ENCODE measurements around the gene COL6A2. TPM values are rescaled to one million over a fixed set of nuclear protein-coding genes. Genes with fewer than 3 reads are reported as not detected.
"Not testable (repeated sequence)": the region's sequence is repeated elsewhere in the genome, so short reads cannot be mapped to it uniquely, and the experiment has no call there.

COL6A2 gene
- total RNA-seq, 2 donors from 2014 or later = 0.88 to 4.2 TPM

- Mint-ChIP-seq H3K36me3 (peaks cover 24% of the 10 kb centered on the region), H3K4me1 (ENCODE audit: low read depth in 2 of 2) (peaks cover 5 to 11% of the 10 kb centered on the region in 2 donors), H3K4me3 (no peak overlapping the region), H3K9me3 (peaks cover 9% of the 10 kb centered on the region), H3K27me3 (peaks cover 37 to 59% of the 10 kb centered on the region in 2 donors), H3K27ac (no peak overlapping the region)
- ATAC-seq (no peak), DNase-seq (ENCODE audit: low spot score) (no peak)
Measured at GRCh38 chr21:46099476-46099875, 1.6 kb downstream of the COL6A2 start.

DNA sequence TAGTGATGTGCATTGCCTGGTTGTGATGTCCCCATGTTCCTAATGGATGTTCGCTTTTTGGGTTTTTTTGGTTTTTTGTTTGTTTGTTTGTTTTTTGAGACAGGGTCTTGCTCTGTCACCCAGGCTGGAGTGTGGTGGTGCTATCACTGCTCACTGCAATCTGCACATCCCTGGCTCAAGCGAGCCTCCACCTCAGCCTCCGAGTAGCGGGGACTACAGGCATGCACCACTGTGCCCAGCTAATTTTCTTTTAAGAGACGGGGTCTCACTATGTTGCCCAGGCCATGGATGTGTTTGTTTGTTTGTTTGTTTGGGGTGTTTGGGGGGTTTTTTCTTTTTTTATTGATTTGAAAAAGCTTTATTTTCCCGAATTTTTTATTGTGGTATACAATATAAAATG is 2.1 kb downstream of the COL6A2 start:
- H3K4me3 Mint-ChIP-seq = no peak overlapping the region
- H3K27ac Mint-ChIP-seq = no peak overlapping the region

DNA sequence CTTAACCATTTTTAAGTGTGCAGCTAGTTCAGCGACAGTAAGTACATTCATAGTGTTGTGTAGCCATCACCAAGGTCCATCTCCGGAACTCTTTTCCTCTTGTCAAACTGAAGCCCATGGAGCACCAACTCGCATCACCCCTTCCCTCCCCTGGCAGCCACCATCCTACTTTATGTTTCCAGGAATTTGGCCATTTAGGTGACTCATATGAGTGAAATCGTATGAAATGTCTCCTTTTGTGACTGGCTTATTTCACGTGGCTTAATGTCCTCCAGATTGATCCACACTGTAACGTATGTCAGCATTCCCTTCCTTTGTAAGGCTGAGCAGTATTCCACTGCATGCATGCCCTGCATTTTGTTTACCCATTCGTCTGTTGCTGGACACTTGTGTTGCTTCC is 2.5 kb downstream of the COL6A2 start:
- H3K27me3 Mint-ChIP-seq = peaks cover 36 to 62% of the 10 kb centered on the region in 2 donors
- H3K4me3 Mint-ChIP-seq = peak overlapping the region; percentile 54
- peaks cover 26% of the 10 kb centered on the region for H3K36me3 Mint-ChIP-seq
- peaks cover 5 to 11% of the 10 kb centered on the region in 2 donors for H3K4me1 Mint-ChIP-seq (ENCODE audit: low read depth in 2 of 2)
- no peak for ATAC-seq
- peaks cover 9% of the 10 kb centered on the region for H3K9me3 Mint-ChIP-seq
- DNase-seq (ENCODE audit: low spot score) = peak; percentile 54
- no peak overlapping the region for H3K27ac Mint-ChIP-seq

More for the DNA sequence above, 2.1 kb downstream of the COL6A2 start:
- H3K4me1 Mint-ChIP-seq (ENCODE audit: low read depth in 2 of 2) = peaks cover 5 to 11% of the 10 kb centered on the region in 2 donors
- no peak for DNase-seq (ENCODE audit: low spot score)
- H3K27me3 Mint-ChIP-seq = peaks cover 38 to 62% of the 10 kb centered on the region in 2 donors
- H3K9me3 Mint-ChIP-seq = peaks cover 9% of the 10 kb centered on the region
- peaks cover 26% of the 10 kb centered on the region for H3K36me3 Mint-ChIP-seq
- no peak for ATAC-seq

- peaks cover 5 to 11% of the 10 kb centered on the region in 2 donors for H3K4me1 Mint-ChIP-seq (ENCODE audit: low read depth in 2 of 2)
- H3K4me3 Mint-ChIP-seq = peak overlapping the region; percentile 54
- H3K36me3 Mint-ChIP-seq = peaks cover 26% of the 10 kb centered on the region
- peaks cover 37 to 62% of the 10 kb centered on the region in 2 donors for H3K27me3 Mint-ChIP-seq
- H3K9me3 Mint-ChIP-seq = peaks cover 9% of the 10 kb centered on the region
- no peak for ATAC-seq
- no peak overlapping the region for H3K27ac Mint-ChIP-seq
- peak; percentile 34 for DNase-seq (ENCODE audit: low spot score)
Measured at GRCh38 chr21:46100906-46101305, 3.0 kb downstream of the COL6A2 start.

DNA sequence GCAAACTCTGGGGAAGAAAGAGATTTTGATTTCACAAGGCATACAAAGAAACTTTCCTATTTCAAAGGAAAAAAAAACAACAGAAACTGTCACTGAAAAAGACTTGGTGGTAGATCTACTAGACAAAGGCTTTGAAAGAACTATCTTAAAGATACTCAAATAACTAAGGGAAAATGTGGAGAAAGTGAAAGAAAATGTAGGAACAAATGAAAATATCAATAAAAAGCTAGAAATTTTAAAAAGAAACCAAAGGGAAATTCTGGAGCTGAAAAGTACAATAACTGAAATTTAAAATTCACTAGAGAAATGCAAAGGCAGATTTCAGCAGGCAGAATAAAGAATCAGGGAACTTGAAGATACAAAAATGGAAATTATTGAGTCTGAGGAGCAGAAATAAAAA is 6.2 kb downstream of the COL6A2 start:
- Mint-ChIP-seq H3K27me3 (peaks cover 43 to 67% of the 10 kb centered on the region in 2 donors), H3K36me3 (peaks cover 32% of the 10 kb centered on the region), H3K27ac (no peak overlapping the region)

GRCh38 chr21:46107376-46107775 is 9.5 kb downstream of the COL6A2 start:
- not testable (repeated sequence) for H3K4me3 Mint-ChIP-seq; ATAC-seq; DNase-seq (ENCODE audit: low spot score); H3K27ac Mint-ChIP-seq; H3K4me1 Mint-ChIP-seq (ENCODE audit: low read depth in 2 of 2)
- H3K36me3 Mint-ChIP-seq = peaks cover 29% of the 10 kb centered on the region
- H3K27me3 Mint-ChIP-seq = peaks cover 29 to 40% of the 10 kb centered on the region in 2 donors
- H3K9me3 Mint-ChIP-seq = peaks cover 11% of the 10 kb centered on the region

More for the DNA sequence above, 6.2 kb downstream of the COL6A2 start:
- no peak overlapping the region for H3K4me3 Mint-ChIP-seq
- H3K4me1 Mint-ChIP-seq (ENCODE audit: low read depth in 2 of 2) = peaks cover 5% of the 10 kb centered on the region in 2 donors
- peaks cover 12% of the 10 kb centered on the region for H3K9me3 Mint-ChIP-seq
- no peak for ATAC-seq
- no peak for DNase-seq (ENCODE audit: low spot score)

GRCh38 chr21:46108827-46109312 is 11.0 kb downstream of the COL6A2 start:
- H3K36me3 Mint-ChIP-seq = peaks cover 14% of the 10 kb centered on the region
- no peaks in the 10 kb centered on the region for H3K4me1 Mint-ChIP-seq (ENCODE audit: low read depth in 2 of 2)
- no peak for DNase-seq (ENCODE audit: low spot score)
- no peak overlapping the region for H3K4me3 Mint-ChIP-seq
- peak in 1 of 2 donors; percentile 36 for ATAC-seq
- peaks cover 6% of the 10 kb centered on the region for H3K9me3 Mint-ChIP-seq
- peaks cover 17 to 25% of the 10 kb centered on the region in 2 donors for H3K27me3 Mint-ChIP-seq
- no peak overlapping the region for H3K27ac Mint-ChIP-seq

GRCh38 chr21:46109313-46110221 is 11.7 kb downstream of the COL6A2 start:
- Mint-ChIP-seq H3K4me1 (ENCODE audit: low read depth in 2 of 2) (no peaks in the 10 kb centered on the region), H3K4me3 (no peak overlapping the region), H3K27ac (no peak overlapping the region), H3K36me3 (peaks cover 7% of the 10 kb centered on the region), H3K27me3 (peaks cover 11 to 18% of the 10 kb centered on the region in 2 donors), H3K9me3 (peaks cover 3% of the 10 kb centered on the region)
- DNase-seq (ENCODE audit: low spot score) = peak; percentile 46
- peak in 1 of 2 donors; percentile 11 for ATAC-seq

- H3K9me3 Mint-ChIP-seq = peaks cover 3% of the 10 kb centered on the region
- H3K27ac Mint-ChIP-seq = no peak overlapping the region
- peaks cover 11 to 16% of the 10 kb centered on the region in 2 donors for H3K27me3 Mint-ChIP-seq
- H3K4me1 Mint-ChIP-seq (ENCODE audit: low read depth in 2 of 2) = no peaks in the 10 kb centered on the region
- ATAC-seq (no peak), DNase-seq (ENCODE audit: low spot score) (peak; percentile 47)
- H3K4me3 Mint-ChIP-seq = no peak overlapping the region
- H3K36me3 Mint-ChIP-seq = peaks cover 7% of the 10 kb centered on the region
Measured at GRCh38 chr21:46110499-46111192, 12.7 kb downstream of the COL6A2 start.

DNA sequence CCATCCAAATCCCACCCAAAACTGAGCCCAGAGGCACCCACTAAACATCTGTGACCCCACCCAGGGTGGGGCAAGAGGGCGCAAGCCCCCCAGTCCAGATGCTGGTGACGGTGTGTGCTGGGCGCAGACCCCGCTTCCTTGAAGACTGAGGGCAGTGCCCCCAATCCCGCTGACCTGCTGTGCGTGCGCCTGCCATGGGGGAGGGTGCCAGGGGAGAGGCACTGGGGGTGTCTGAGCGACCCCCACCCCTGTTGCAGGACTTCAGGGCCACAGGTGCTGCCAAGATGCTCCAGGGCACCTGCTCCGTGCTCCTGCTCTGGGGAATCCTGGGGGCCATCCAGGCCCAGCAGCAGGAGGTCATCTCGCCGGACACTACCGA is 13.3 kb downstream of the COL6A2 start:
- Mint-ChIP-seq H3K4me3 (no peak overlapping the region), H3K36me3 (peaks cover 7% of the 10 kb centered on the region), H3K4me1 (ENCODE audit: low read depth in 2 of 2) (no peaks in the 10 kb centered on the region), H3K9me3 (peaks cover 3% of the 10 kb centered on the region), H3K27ac (no peak overlapping the region), H3K27me3 (peaks cover 9 to 16% of the 10 kb centered on the region in 2 donors)
- ATAC-seq (no peak), DNase-seq (ENCODE audit: low spot score) (peak; percentile 42)

GRCh38 chr21:46111857-46112724 is 14.2 kb downstream of the COL6A2 start:
- peak; percentile 58 for DNase-seq (ENCODE audit: low spot score)
- Mint-ChIP-seq H3K27ac (no peak overlapping the region), H3K9me3 (peaks cover 3% of the 10 kb centered on the region), H3K4me3 (no peak overlapping the region), H3K27me3 (peaks cover 6 to 14% of the 10 kb centered on the region in 2 donors), H3K36me3 (peaks cover 4% of the 10 kb centered on the region), H3K4me1 (ENCODE audit: low read depth in 2 of 2) (no peaks in the 10 kb centered on the region)
- ATAC-seq = no peak

GRCh38 chr21:46112725-46113215 is 14.9 kb downstream of the COL6A2 start:
- Mint-ChIP-seq H3K4me3 (no peak overlapping the region), H3K9me3 (no peaks in the 10 kb centered on the region), H3K4me1 (ENCODE audit: low read depth in 2 of 2) (no peaks in the 10 kb centered on the region), H3K27me3 (peaks cover 3 to 7% of the 10 kb centered on the region in 2 donors), H3K36me3 (no peaks in the 10 kb centered on the region), H3K27ac (no peak overlapping the region)
- DNase-seq (ENCODE audit: low spot score) = peak; percentile 54
- ATAC-seq = no peak
